HG03196 (cell line): ENCODE results near the gene SMOC1.

Source experiments
- ATAC-seq: cut with Tn5 transposase; IDR thresholded peaks from one replicate; pipeline ENCODE4 v1.9.1; 2021; ENCODE audit not compliant: unreplicated experiment

The SMOC1 gene

GRCh38 chr14:69879175-69880043 lies at the start of gene SMOC1:
Gene SMOC1, plus strand, starts transcription at chr14:69879416. Its CDS starts 263 bp downstream, at chr14:69879679.
- no peak for ATAC-seq

GRCh38 chr14:69838881-69839416 lies 40.3 kb upstream of the SMOC1 start:
- ATAC-seq = no peak

GRCh38 chr14:69839661-69840060 lies 39.6 kb upstream of the SMOC1 start:
- no peak for ATAC-seq

GRCh38 chr14:69841656-69842055 lies 37.6 kb upstream of the SMOC1 start:
- ATAC-seq = no peak

- ATAC-seq = no peak
Measured at GRCh38 chr14:69842686-69843420, 36.4 kb upstream of the SMOC1 start.

- no peak for ATAC-seq
Measured at GRCh38 chr14:69844171-69844570, 35.0 kb upstream of the SMOC1 start.

- ATAC-seq = no peak
Measured at GRCh38 chr14:69845050-69845581, 34.1 kb upstream of the SMOC1 start.

GRCh38 chr14:69845787-69846186 lies 33.4 kb upstream of the SMOC1 start:
- ATAC-seq = no peak

GRCh38 chr14:69848156-69848555 lies 31.1 kb upstream of the SMOC1 start:
- no peak for ATAC-seq

- ATAC-seq = no peak
Measured at GRCh38 chr14:69848903-69849391, 30.3 kb upstream of the SMOC1 start.

- ATAC-seq = no peak
Measured at GRCh38 chr14:69850086-69850735, 29.0 kb upstream of the SMOC1 start.

GRCh38 chr14:69850736-69851112 lies 28.5 kb upstream of the SMOC1 start:
- no peak for ATAC-seq

- no peak for ATAC-seq
Measured at GRCh38 chr14:69852531-69853321, 26.5 kb upstream of the SMOC1 start.

- ATAC-seq = no peak
Measured at GRCh38 chr14:69853774-69854173, 25.4 kb upstream of the SMOC1 start.

- ATAC-seq = no peak
Measured at GRCh38 chr14:69854598-69854997, 24.6 kb upstream of the SMOC1 start.

GRCh38 chr14:69855180-69855832 lies 23.9 kb upstream of the SMOC1 start:
- ATAC-seq = no peak

- ATAC-seq = no peak
Measured at GRCh38 chr14:69858801-69859200, 20.4 kb upstream of the SMOC1 start.

GRCh38 chr14:69859591-69859990 lies 19.6 kb upstream of the SMOC1 start:
- ATAC-seq = no peak

- ATAC-seq = no peak
Measured at GRCh38 chr14:69860221-69860620, 19.0 kb upstream of the SMOC1 start.
